WTC11 (cell line): ENCODE measurements around the gene PDK1. TPM values are rescaled to one million over a fixed set of nuclear protein-coding genes. Genes with fewer than 3 reads are reported as not detected.

Source experiments
- ATAC-seq: fragments of 200-7000 bp; cut with Tn5 transposase; 2 replicates; pipeline ENCODE4 v1.10.0; 2021; ENCODE audit warnings: mild to moderate bottlenecking, moderate library complexity
- CTCF ChIA-PET: fragments of 300-600 bp; sonication (Branson Sonifier 250); formaldehyde crosslinking; loops from one replicate; lab custom pipeline; 2021; ENCODE audit warnings: antibody characterized with exemption; lab: Charles Lee
- POLR2A ChIA-PET: fragments of 350-600 bp; sonication (Branson Sonifier 250); formaldehyde crosslinking; loops from one replicate; lab custom pipeline; 2021; ENCODE audit warnings: antibody characterized with exemption; lab: Charles Lee
- DNase-seq: peaks from one replicate; pipeline ENCODE4 v3.0.0; 2021; ENCODE audit warnings: low spot score
- H3K27ac Mint-ChIP-seq: 2 replicates; pipeline ENCODE4 v1.8.0; 2021; ENCODE audit warnings: mixed read lengths
- H3K27me3 Mint-ChIP-seq: 2 replicates; pipeline ENCODE4 v1.8.0; 2021; ENCODE audit warnings: low read depth, mild to moderate bottlenecking, moderate library complexity, mixed read lengths
- H3K36me3 Mint-ChIP-seq: 2 replicates; pipeline ENCODE4 v1.8.0; 2021; ENCODE audit warnings: mixed read lengths
- H3K4me1 Mint-ChIP-seq: 2 replicates; pipeline ENCODE4 v1.8.0; 2022; ENCODE audit warnings: mixed read lengths
- H3K4me3 Mint-ChIP-seq: 2 replicates; pipeline ENCODE4 v1.8.0; 2021; ENCODE audit warnings: mild to moderate bottlenecking, moderate library complexity, mixed read lengths
- H3K9me3 Mint-ChIP-seq: 2 replicates; pipeline ENCODE4 v1.8.0; 2021; ENCODE audit warnings: mixed read lengths
- ELF4 ChIP-seq: sonication (generic); formaldehyde crosslinking; IDR thresholded peaks from 2 replicates; pipeline ENCODE4 v1.8.1; 2022; ENCODE audit warnings: low read depth, mild to moderate bottlenecking, moderate library complexity, missing genetic modification reagents
- ETV6 ChIP-seq: sonication (generic); formaldehyde crosslinking; IDR thresholded peaks from 2 replicates; pipeline ENCODE4 v1.8.1; 2022; ENCODE audit warnings: mild to moderate bottlenecking, missing genetic modification reagents
- FOXP1 ChIP-seq: sonication (generic); formaldehyde crosslinking; IDR thresholded peaks from 2 replicates; pipeline ENCODE4 v1.8.0; 2022; ENCODE audit warnings: missing genetic modification reagents, mild to moderate bottlenecking, moderate library complexity, borderline replicate concordance
- IRF2 ChIP-seq: sonication (generic); formaldehyde crosslinking; IDR thresholded peaks from 2 replicates; pipeline ENCODE4 v1.8.0; 2022; ENCODE audit warnings: low read depth, missing genetic modification reagents, borderline replicate concordance
- KAT7 ChIP-seq: sonication (generic); formaldehyde crosslinking; IDR thresholded peaks from 2 replicates; pipeline ENCODE4 v1.8.1; 2023; ENCODE audit warnings: missing genetic modification reagents, mild to moderate bottlenecking, borderline replicate concordance
- NFATC4 ChIP-seq: fragments of 250-450 bp; sonication (Bioruptor Pico); IDR thresholded peaks from 2 replicates; pipeline ENCODE4 v1.9.0; 2021; ENCODE audit warnings: mild to moderate bottlenecking
- NFYB ChIP-seq: sonication (generic); formaldehyde crosslinking; conservative IDR thresholded peaks from 2 replicates; pipeline ENCODE4 v1.8.0; 2022; ENCODE audit warnings: low read depth, missing genetic modification reagents
- RELA ChIP-seq: sonication (generic); formaldehyde crosslinking; IDR thresholded peaks from 2 replicates; pipeline ENCODE4 v1.8.1; 2022; ENCODE audit warnings: missing genetic modification reagents, mild to moderate bottlenecking, borderline replicate concordance
- SMAD4 ChIP-seq: sonication (generic); formaldehyde crosslinking; IDR thresholded peaks from 2 replicates; pipeline ENCODE4 v1.8.0; 2022; ENCODE audit warnings: mild to moderate bottlenecking, missing genetic modification reagents
- SOX15 ChIP-seq: fragments of 250-450 bp; sonication (Bioruptor Pico); IDR thresholded peaks from 2 replicates; pipeline ENCODE4 v1.9.0; 2021; ENCODE audit warnings: mild to moderate bottlenecking
- TCF7 ChIP-seq: sonication (generic); formaldehyde crosslinking; IDR thresholded peaks from 2 replicates; pipeline ENCODE4 v1.8.0; 2022; ENCODE audit warnings: mild to moderate bottlenecking, low read depth, missing genetic modification reagents, moderate library complexity
- TEAD1 ChIP-seq: sonication (generic); formaldehyde crosslinking; IDR thresholded peaks from 2 replicates; pipeline ENCODE4 v1.8.0; 2022; ENCODE audit warnings: mild to moderate bottlenecking, missing genetic modification reagents
- ZNF232 ChIP-seq: sonication (generic); formaldehyde crosslinking; IDR thresholded peaks from 2 replicates; pipeline ENCODE4 v1.8.0; 2022; ENCODE audit warnings: mild to moderate bottlenecking, missing genetic modification reagents
- ZNF263 ChIP-seq: sonication (generic); formaldehyde crosslinking; IDR thresholded peaks from 2 replicates; pipeline ENCODE4 v1.8.1; 2022; ENCODE audit warnings: low read depth, mild to moderate bottlenecking, moderate library complexity, missing genetic modification reagents
- ZNF317 ChIP-seq: sonication (generic); formaldehyde crosslinking; IDR thresholded peaks from 2 replicates; pipeline ENCODE4 v1.8.1; 2023; ENCODE audit warnings: low read depth, mild to moderate bottlenecking, moderate library complexity, missing genetic modification reagents, borderline replicate concordance
- ZNF396 ChIP-seq: fragments of 250-450 bp; sonication (Bioruptor Pico); IDR thresholded peaks from 2 replicates; pipeline ENCODE4 v1.8.0; 2021; ENCODE audit warnings: mild to moderate bottlenecking, moderate library complexity, borderline replicate concordance
- total RNA-seq: library from RNA; stranded (reverse); gene quantifications from 3 replicates; pipeline ENCODE4 v1.2.3, GENCODE V29; 2021
- TF ChIP-seq, protein P1 (sequence below): fragments of 200-600 bp; IDR thresholded peaks from 2 replicates; pipeline ENCODE4 v1.8.0; 2022; ENCODE audit warnings: antibody characterized with exemption
- TF ChIP-seq, protein P2 (sequence below): sonication (generic); formaldehyde crosslinking; IDR thresholded peaks from 2 replicates; pipeline ENCODE4 v1.8.0; 2022; ENCODE audit warnings: mild to moderate bottlenecking, missing genetic modification reagents
- TF ChIP-seq, protein P3 (sequence below): fragments of 250-450 bp; sonication (Bioruptor Pico); IDR thresholded peaks from 2 replicates; pipeline ENCODE4 v1.8.0; 2021; ENCODE audit warnings: mild to moderate bottlenecking
- TF ChIP-seq, protein P4 (sequence below): sonication (generic); formaldehyde crosslinking; IDR thresholded peaks from 2 replicates; pipeline ENCODE4 v1.8.1; 2022; ENCODE audit warnings: missing genetic modification reagents, borderline replicate concordance
- TF ChIP-seq, protein P5 (sequence below): fragments of 250-450 bp; sonication (Bioruptor Pico); IDR thresholded peaks from 2 replicates; pipeline ENCODE4 v1.9.0; 2021; ENCODE audit warnings: mild to moderate bottlenecking

The PDK1 gene
- total RNA-seq, 1 experiment from 2014 or later: 22.9 TPM

DNA sequence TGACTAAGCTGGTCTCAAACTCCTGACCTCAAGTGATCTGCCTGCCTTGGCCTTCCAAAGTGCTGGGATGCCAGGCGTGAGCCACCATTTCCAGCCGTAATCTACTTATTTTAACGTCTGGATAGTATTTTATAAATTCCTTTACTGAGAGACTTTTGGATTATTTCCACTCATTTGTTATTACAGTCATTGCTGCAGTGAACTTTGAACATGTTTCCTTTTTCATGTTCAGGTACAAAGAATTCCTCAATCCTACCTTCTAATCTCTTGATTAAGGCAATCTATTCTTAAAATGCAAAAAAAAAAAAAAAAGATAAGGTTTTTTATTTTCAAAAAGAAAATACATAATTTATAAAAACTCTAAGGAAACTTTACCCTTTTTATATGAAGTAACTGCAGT is 78.6 kb downstream of the PDK1 start (continued):
- TF ChIP-seq, protein P1, sequence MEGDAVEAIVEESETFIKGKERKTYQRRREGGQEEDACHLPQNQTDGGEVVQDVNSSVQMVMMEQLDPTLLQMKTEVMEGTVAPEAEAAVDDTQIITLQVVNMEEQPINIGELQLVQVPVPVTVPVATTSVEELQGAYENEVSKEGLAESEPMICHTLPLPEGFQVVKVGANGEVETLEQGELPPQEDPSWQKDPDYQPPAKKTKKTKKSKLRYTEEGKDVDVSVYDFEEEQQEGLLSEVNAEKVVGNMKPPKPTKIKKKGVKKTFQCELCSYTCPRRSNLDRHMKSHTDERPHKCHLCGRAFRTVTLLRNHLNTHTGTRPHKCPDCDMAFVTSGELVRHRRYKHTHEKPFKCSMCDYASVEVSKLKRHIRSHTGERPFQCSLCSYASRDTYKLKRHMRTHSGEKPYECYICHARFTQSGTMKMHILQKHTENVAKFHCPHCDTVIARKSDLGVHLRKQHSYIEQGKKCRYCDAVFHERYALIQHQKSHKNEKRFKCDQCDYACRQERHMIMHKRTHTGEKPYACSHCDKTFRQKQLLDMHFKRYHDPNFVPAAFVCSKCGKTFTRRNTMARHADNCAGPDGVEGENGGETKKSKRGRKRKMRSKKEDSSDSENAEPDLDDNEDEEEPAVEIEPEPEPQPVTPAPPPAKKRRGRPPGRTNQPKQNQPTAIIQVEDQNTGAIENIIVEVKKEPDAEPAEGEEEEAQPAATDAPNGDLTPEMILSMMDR: no peak
- TF ChIP-seq SMAD4: no peak

DNA sequence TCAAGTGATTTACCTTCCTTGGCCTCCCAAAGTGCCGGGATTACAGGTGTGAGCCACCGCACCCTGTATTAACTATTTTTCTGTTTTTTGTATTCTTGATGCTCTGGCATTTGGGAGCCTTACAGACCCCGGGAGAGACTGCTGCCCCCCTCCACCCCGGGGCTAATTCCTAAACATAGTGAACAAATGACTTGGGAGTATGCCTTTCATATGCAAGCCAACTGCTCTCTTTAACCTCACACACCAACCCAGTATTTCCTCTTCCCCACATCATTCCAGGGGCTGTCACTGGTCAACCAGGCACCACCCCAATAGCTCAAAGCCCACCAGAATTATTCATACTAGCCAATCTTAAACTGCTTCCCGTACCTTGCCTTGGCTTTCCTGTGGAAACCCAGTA is 79.7 kb downstream of the PDK1 start:
- POLR2A ChIA-PET: no interaction called here
- ATAC-seq (0 out of 2 replicates have a peak, but pooled peaks have one; percentile 36), DNase-seq (no peak)
- no peak overlapping the region for H3K4me3 Mint-ChIP-seq
- H3K4me1 Mint-ChIP-seq: peaks cover 8% of the 10 kb centered on the region
- H3K27ac Mint-ChIP-seq: no peak overlapping the region
- 0 out of 2 replicates have a peak, but pooled peaks cover 3% of the 10 kb centered on the region for H3K36me3 Mint-ChIP-seq
- TF ChIP-seq SOX15 (CRISPR knock-in tag): no peak
- no peak for TF ChIP-seq ETV6 (CRISPR knock-in tag)
- TF ChIP-seq TCF7: no peak
- no peak for TF ChIP-seq ZNF232
- TF ChIP-seq ELF4 (CRISPR knock-in tag): no peak
- CTCF ChIA-PET: no interaction called here
- no peaks in the 10 kb centered on the region for H3K27me3 Mint-ChIP-seq
- H3K9me3 Mint-ChIP-seq: peaks cover 7% of the 10 kb centered on the region

DNA sequence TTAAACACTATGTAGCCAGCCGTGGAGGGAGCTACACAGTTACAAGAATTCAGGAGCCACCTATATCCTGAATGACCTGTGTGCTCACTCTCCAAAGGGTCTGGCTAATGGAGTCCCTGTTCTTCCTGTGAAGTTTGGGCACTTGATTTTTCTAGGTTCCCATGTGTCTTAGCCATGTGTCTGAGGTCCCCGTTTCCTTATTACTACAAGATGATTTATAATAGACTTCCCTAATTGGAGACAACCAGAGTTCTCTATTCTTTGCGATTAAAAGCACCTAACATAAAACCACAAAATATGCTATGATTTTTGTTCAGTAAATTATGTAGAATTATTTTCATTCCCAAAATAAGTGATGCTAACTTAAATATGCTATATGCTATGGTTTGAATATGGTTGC is 83.4 kb downstream of the PDK1 start:
- H3K36me3 Mint-ChIP-seq: no peaks in the 10 kb centered on the region
- ChIA-PET CTCF (no interaction called here), POLR2A (no interaction called here)
- ATAC-seq: no peak
- no peak overlapping the region for H3K27ac Mint-ChIP-seq
- no peak for DNase-seq
- TF ChIP-seq, protein P1: no peak
- no peak for TF ChIP-seq ZNF263 (CRISPR knock-in tag)
- TF ChIP-seq, protein P2, sequence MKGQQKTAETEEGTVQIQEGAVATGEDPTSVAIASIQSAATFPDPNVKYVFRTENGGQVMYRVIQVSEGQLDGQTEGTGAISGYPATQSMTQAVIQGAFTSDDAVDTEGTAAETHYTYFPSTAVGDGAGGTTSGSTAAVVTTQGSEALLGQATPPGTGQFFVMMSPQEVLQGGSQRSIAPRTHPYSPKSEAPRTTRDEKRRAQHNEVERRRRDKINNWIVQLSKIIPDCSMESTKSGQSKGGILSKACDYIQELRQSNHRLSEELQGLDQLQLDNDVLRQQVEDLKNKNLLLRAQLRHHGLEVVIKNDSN (CRISPR knock-in tag): no peak
- H3K27me3 Mint-ChIP-seq: no peaks in the 10 kb centered on the region
- H3K4me1 Mint-ChIP-seq: peaks cover 8% of the 10 kb centered on the region
- H3K4me3 Mint-ChIP-seq: no peak overlapping the region
- H3K9me3 Mint-ChIP-seq: 0 out of 2 replicates have a peak, but pooled peaks cover 3% of the 10 kb centered on the region

DNA sequence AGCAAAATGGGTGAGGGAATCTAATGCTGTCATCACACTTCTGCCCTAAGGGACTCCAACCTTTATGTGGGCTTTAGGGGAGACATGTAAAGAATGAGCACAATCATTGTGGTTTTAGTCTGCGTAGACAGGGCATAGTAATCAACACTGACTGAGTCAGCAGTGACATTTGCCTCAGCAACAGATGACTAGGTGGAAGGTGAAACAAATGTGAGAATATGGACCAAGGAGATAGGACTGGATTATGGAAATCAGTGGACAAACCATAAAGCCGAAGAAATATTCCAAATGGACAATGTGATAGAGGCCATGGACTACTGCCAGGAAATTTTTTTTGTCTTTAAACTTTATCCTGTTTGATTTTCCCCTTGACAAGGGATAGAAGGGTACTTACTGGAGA is 83.9 kb downstream of the PDK1 start:
- Mint-ChIP-seq H3K4me3 (no peak overlapping the region), H3K27ac (no peak overlapping the region), H3K9me3 (0 out of 2 replicates have a peak, but pooled peaks cover 3% of the 10 kb centered on the region), H3K4me1 (peaks cover 8% of the 10 kb centered on the region), H3K27me3 (no peaks in the 10 kb centered on the region), H3K36me3 (no peaks in the 10 kb centered on the region)
- POLR2A ChIA-PET: no interaction called here
- no peak for TF ChIP-seq ZNF396
- TF ChIP-seq ZNF317: no peak
- TF ChIP-seq, protein P3, sequence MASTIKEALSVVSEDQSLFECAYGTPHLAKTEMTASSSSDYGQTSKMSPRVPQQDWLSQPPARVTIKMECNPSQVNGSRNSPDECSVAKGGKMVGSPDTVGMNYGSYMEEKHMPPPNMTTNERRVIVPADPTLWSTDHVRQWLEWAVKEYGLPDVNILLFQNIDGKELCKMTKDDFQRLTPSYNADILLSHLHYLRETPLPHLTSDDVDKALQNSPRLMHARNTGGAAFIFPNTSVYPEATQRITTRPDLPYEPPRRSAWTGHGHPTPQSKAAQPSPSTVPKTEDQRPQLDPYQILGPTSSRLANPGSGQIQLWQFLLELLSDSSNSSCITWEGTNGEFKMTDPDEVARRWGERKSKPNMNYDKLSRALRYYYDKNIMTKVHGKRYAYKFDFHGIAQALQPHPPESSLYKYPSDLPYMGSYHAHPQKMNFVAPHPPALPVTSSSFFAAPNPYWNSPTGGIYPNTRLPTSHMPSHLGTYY (CRISPR knock-in tag): no peak
- TF ChIP-seq KAT7: no peak
- TF ChIP-seq, protein P4, sequence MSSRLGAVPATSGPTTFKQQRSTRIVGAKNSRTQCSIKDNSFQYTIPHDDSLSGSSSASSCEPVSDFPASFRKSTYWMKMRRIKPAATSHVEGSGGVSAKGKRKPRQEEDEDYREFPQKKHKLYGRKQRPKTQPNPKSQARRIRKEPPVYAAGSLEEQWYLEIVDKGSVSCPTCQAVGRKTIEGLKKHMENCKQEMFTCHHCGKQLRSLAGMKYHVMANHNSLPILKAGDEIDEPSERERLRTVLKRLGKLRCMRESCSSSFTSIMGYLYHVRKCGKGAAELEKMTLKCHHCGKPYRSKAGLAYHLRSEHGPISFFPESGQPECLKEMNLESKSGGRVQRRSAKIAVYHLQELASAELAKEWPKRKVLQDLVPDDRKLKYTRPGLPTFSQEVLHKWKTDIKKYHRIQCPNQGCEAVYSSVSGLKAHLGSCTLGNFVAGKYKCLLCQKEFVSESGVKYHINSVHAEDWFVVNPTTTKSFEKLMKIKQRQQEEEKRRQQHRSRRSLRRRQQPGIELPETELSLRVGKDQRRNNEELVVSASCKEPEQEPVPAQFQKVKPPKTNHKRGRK (CRISPR knock-in tag): no peak
- TF ChIP-seq, protein P5, sequence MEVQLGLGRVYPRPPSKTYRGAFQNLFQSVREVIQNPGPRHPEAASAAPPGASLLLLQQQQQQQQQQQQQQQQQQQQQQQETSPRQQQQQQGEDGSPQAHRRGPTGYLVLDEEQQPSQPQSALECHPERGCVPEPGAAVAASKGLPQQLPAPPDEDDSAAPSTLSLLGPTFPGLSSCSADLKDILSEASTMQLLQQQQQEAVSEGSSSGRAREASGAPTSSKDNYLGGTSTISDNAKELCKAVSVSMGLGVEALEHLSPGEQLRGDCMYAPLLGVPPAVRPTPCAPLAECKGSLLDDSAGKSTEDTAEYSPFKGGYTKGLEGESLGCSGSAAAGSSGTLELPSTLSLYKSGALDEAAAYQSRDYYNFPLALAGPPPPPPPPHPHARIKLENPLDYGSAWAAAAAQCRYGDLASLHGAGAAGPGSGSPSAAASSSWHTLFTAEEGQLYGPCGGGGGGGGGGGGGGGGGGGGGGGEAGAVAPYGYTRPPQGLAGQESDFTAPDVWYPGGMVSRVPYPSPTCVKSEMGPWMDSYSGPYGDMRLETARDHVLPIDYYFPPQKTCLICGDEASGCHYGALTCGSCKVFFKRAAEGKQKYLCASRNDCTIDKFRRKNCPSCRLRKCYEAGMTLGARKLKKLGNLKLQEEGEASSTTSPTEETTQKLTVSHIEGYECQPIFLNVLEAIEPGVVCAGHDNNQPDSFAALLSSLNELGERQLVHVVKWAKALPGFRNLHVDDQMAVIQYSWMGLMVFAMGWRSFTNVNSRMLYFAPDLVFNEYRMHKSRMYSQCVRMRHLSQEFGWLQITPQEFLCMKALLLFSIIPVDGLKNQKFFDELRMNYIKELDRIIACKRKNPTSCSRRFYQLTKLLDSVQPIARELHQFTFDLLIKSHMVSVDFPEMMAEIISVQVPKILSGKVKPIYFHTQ (CRISPR knock-in tag): no peak
- TF ChIP-seq NFATC4 (CRISPR knock-in tag): no peak
- no peak for TF ChIP-seq IRF2 (CRISPR knock-in tag)
- TF ChIP-seq NFYB (CRISPR knock-in tag): no peak
- TF ChIP-seq SOX15 (CRISPR knock-in tag): no peak
- no peak for TF ChIP-seq TEAD1 (CRISPR knock-in tag)
- no peak for TF ChIP-seq RELA (CRISPR knock-in tag)
- TF ChIP-seq FOXP1 (CRISPR knock-in tag): no peak
- CTCF ChIA-PET: no interaction called here
- no peak for DNase-seq
- no peak for ATAC-seq
